HG03442 (cell line): Measurements from ENCODE around the gene FAM83E.

Experiments used
- ATAC-seq: cut with Tn5 transposase; IDR thresholded peaks from one replicate; pipeline ENCODE4 v1.9.1; 2021; ENCODE audit warnings: mild to moderate bottlenecking, moderate library complexity; ENCODE audit not compliant: unreplicated experiment

The FAM83E gene

DNA sequence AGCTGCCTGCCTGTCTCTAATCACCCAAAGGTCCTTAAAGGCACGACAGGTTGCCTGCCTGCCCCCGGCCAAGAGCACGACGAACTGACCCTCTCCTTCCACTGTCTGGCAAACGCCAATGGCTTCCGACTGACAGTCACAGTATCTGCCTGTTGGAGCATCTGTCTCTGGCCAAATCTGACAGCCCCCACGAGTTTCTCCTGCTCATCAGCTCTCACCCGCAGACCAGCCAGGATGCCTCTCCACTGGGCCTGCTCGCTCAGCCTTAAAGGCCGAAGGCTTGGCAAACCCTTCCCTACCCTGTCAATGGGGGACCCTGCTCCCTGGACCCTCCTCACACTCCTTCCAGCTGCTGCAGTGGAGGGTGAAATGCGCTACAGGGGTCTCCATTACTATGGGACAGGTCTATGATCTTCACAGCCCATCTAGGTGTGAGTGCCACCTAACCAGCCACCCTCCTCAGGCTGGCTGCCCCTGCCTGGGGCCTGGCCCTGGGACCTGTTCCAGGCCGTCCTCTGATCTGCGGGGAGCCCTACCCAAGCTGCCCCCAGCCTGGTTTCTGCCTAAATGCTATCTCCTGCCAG is 932 bp downstream of the FAM83E start:
- no peak for ATAC-seq

- ATAC-seq: no peak
Measured at GRCh38 chr19:48613024-48613851, 1.6 kb downstream of the FAM83E start.

DNA sequence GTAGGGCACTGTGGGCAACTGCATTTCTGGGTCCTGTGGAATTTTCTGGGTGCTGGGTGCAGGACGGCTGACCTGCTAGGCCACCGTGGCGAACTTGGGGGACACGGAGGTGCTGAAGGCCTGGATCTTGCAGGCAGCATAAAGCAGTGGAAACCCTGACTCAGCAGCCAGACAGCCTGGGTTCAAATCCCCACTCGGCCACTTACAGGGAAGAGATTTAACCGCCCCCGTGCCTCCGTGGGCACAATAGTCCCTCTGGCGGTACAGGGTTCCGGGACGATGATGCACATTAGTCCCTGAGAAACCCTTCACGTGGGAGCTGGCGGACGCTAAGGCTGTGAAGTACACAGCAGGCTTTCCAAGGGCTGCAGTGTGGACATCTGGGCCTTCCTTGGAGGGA is 3.0 kb downstream of the FAM83E start:
- ATAC-seq: no peak

GRCh38 chr19:48609571-48610108 is 5.2 kb downstream of the FAM83E start:
- no peak for ATAC-seq

GRCh38 chr19:48608798-48609263 is 6.0 kb downstream of the FAM83E start:
- no peak for ATAC-seq

DNA sequence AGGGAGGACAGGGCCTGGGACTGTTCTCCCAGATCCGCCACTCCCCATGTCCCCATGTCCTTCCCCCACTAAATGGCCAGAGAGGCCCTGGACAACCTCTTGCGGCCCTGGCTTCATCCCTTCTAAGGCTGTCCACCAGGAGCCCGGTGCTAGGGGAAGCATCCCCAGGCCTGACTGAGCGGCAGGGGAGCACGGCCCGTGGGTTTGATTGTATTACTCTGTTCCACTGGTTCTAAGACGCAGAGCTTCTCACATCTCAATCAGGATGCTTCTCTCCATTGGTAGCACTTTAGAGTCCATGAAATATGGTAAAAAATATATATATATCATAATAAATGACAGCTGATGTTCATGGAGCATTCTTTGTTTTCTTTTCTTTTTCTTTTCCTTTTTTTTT is 7.5 kb downstream of the FAM83E start:
- no peak for ATAC-seq

GRCh38 chr19:48606463-48607358 is 8.2 kb downstream of the FAM83E start, which contains the start of gene SPACA4:
TSS of gene SPACA4 (plus strand) at chr19:48606742. CDS start at chr19:48606979, 237 bp downstream.
- no peak for ATAC-seq

DNA sequence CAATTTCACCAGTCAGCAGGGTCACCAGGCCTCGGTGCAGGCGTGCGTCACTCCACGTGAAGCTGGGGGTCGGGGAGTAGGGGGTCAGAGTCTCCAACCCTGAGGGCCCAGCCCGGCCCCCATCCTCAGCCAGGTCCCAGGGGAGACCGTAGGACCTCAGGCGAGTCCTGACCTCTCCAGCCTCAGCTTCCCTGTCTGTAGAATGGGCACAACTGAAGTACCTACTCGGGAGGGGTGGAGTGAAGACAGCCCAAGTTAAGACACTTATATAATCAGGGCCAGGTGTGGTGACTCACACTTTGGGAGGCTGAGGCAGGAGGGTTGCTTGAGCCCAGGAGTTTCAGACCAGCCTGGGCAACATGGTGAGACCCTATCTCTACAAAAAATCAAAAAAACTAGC is 11.0 kb downstream of the FAM83E start:
- ATAC-seq: no peak

DNA sequence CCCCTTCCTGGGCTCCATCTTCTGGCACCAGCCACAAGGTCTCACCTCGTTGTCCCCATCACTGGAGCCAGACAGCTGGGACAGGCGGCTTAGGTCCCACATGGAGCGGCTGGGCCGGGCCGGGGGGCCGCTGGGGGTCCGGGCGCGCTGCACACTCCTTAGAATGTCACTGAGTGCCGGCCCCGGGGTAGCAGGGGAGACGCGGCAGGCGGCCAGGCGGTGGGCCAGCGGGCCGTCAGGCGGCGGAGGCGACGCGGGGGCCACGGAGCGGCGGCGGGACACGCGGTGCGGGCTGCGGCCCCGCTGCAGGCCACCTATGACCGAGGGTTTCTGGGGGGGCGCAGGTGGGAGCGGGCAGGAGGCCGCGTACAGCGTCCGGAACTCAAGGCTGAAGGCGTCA is 11.4 kb downstream of the FAM83E start:
- ATAC-seq: no peak

- ATAC-seq: no peak
Measured at GRCh38 chr19:48603001-48603400, 11.9 kb downstream of the FAM83E start.

- no peak for ATAC-seq
Measured at GRCh38 chr19:48600679-48601417, 14.0 kb downstream of the FAM83E start.

- ATAC-seq: no peak
Measured at GRCh38 chr19:48598996-48599700, 15.7 kb downstream of the FAM83E start.

DNA sequence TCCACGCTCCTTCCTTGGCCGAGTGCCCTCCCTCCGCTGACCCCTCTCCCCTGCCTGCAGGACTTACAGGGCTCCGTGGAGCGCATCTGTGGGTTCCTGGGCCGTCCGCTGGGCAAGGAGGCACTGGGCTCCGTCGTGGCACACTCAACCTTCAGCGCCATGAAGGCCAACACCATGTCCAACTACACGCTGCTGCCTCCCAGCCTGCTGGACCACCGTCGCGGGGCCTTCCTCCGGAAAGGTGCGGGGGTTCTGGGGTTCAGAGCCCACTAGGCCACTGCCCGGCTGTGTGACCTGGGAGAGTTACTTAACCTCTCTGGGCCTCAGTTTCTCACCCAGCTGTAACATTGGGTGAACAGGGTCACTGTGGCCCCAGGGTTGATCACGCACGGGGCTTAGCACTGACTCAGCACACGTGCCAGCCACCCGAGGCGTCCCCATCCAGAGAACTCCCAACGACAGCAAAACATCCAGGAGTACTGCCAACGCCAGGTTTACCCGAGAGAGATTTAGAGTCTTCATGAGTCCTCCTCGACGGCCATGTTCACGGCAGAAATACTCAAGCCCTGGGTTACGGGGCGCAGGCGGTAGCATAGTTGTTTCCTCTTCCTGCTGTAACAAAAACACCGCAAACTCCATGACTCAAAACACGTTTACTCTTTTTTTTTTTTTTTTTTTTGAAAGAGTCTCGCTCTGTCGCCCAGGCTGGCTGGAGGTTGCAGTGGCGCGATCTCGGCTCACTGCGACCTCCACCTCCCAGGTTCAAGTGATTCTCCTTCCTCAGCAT is 18.0 kb downstream of the FAM83E start:
- no peak for ATAC-seq

- no peak for ATAC-seq
Measured at GRCh38 chr19:48596237-48596636, 18.6 kb downstream of the FAM83E start.

DNA sequence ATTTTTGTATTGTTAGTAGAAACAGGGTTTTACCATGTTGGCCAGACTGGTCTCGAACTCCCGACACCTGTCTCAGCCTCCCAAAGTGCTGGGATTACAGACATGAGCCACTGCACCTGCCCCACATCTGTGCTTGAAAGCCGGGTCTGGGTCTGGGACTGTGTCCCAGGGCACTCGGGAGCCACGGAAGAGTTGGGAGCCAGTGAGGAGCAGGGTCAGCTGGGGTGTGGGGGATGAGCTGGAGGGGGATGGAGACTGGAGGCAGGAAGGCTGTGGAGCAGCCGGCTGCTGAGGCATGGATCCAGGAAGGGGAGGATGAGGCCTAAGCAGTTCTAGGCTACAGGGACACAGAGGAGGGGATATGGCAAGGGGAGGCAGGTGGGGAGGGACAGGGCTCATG is 19.0 kb downstream of the FAM83E start:
- ATAC-seq: no peak

GRCh38 chr19:48595171-48595570 is 19.7 kb downstream of the FAM83E start:
- no peak for ATAC-seq

- ATAC-seq: no peak
Measured at GRCh38 chr19:48591021-48591420, 23.9 kb downstream of the FAM83E start.

DNA sequence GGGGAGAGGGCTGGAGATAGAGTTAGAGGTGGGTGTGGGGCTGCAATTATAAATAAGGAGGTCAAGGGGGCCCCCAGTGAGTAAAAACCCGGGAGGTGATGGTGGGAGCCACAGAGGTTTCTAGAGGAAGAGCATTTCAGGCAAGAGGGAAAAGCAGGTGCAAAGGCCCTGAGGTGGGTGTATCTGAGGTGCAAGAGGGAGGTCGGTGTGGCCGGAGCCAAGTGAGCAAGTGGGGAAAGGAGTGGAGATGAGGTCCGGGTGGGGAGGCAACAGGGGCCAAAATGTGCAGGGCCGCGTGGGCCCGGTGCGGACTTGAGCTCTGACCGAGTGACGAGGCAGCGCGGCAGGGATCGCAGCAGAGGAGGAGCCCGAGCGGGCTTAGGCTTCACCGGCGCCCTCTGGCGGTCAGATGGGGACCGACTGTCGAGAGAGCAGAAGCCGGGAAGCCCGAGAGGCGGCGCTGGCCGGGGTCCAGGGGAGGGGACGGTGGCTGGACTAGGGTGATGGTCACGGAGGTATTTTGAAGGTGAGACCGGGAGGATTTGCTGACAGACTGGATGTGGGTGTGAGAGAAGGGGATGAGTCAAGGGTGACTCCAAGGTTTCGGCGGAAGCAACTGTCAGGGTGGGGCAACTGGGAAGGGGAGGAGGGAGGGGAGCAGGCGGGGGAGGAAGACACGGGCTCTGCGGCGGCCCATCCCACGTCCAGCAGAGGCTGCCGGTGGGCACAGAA is 26.0 kb downstream of the FAM83E start:
- no peak for ATAC-seq
